ENCODE results near the gene LRRC4C. TPM values are rescaled to one million over a fixed set of nuclear protein-coding genes. Genes with fewer than 3 reads are reported as not detected.

Gene LRRC4C
- polyA plus RNA-seq, 1 donor from 2014 or later = 24.3 TPM

DNA sequence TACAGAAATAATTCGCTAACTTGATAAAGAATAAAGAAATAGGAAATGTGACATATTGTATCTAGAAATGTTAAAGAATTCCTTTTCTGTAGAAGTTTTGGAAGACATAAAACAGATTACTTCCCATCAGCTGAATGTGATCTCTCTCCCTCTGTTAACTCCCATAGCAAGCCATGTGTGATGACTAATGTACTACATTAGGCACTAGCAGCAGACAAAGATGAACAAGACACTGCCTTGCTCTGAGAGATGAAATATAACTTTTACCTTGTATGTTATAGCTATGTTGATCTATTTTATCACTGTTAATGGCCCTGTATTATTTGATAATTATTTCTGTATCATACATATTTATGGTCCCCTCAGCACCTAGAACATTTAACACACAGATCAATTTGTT is 817.2 kb downstream of the LRRC4C start:
- H4K20me1 ChIP-seq (ENCODE audit: insufficient read depth) = no peaks in the 10 kb centered on the region
- no peak overlapping the region for H3K4me3 ChIP-seq (ENCODE audit: low read length)
- H2AFZ ChIP-seq (ENCODE audit: low read depth, low read length) = no peak overlapping the region
- TF ChIP-seq EP300 (conservative IDR thresholded peaks at IDR 0.05; ENCODE audit: poor library complexity, severe bottlenecking) (no peak), REST (IDR thresholded peaks at IDR 0.05; ENCODE audit: borderline replicate concordance) (no peak), POLR2AphosphoS5 (IDR thresholded peaks at IDR 0.05) (no peak), SMC3 (conservative IDR thresholded peaks at IDR 0.05; ENCODE audit: poor library complexity) (no peak), TAF1 (IDR thresholded peaks at IDR 0.05; ENCODE audit: low read depth) (no peak), MXI1 (conservative IDR thresholded peaks at IDR 0.05; ENCODE audit: poor library complexity, severe bottlenecking) (no peak)
- TF ChIP-seq, protein P1, sequence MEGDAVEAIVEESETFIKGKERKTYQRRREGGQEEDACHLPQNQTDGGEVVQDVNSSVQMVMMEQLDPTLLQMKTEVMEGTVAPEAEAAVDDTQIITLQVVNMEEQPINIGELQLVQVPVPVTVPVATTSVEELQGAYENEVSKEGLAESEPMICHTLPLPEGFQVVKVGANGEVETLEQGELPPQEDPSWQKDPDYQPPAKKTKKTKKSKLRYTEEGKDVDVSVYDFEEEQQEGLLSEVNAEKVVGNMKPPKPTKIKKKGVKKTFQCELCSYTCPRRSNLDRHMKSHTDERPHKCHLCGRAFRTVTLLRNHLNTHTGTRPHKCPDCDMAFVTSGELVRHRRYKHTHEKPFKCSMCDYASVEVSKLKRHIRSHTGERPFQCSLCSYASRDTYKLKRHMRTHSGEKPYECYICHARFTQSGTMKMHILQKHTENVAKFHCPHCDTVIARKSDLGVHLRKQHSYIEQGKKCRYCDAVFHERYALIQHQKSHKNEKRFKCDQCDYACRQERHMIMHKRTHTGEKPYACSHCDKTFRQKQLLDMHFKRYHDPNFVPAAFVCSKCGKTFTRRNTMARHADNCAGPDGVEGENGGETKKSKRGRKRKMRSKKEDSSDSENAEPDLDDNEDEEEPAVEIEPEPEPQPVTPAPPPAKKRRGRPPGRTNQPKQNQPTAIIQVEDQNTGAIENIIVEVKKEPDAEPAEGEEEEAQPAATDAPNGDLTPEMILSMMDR (IDR thresholded peaks at IDR 0.05; ENCODE audit: poor library complexity, severe bottlenecking) = no peak
- no peak overlapping the region for H3K9ac ChIP-seq (ENCODE audit: low read length)
- no peak overlapping the region for H3K4me2 ChIP-seq (ENCODE audit: low read length)
- no peaks in the 10 kb centered on the region for H3K9me3 ChIP-seq (ENCODE audit: low read length)
- H3K36me3 ChIP-seq (ENCODE audit: insufficient read depth, low read length) = no peaks in the 10 kb centered on the region
- H3K27me3 ChIP-seq (ENCODE audit: insufficient read depth, low read depth, low read length) = no peaks in the 10 kb centered on the region
- H3F3A ChIP-seq (ENCODE audit: insufficient read depth, low read length, poor library complexity, severe bottlenecking) = no peaks in the 10 kb centered on the region
- H3K79me2 ChIP-seq (replicated peaks; ENCODE audit: insufficient read depth, low read length) = no peaks in the 10 kb centered on the region
- H3K27ac ChIP-seq (ENCODE audit: low read length) = no peak overlapping the region
- H3K9me2 ChIP-seq (ENCODE audit: insufficient read depth, low read length) = no peaks in the 10 kb centered on the region

DNA sequence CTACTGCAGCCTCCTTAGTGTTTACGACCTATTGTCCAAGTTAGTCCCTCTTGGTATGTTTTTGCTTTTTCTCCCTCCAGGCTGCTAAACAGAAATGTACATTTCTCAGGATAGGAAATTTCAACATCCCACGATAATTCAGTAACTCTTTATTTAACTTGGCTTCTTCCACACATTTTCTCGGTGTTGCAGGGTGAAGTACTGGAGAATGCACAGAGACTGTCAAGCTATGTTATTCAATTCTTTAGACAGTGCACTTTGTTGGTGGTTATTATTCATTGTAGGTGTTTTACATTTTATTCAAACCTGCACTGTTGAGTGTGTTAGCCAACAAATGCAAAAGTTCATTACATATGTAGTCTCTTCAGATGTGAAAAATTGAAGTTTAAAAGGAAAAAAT is 839.8 kb downstream of the LRRC4C start:
- no peaks in the 10 kb centered on the region for H3K9me2 ChIP-seq (ENCODE audit: insufficient read depth, low read length)
- H3F3A ChIP-seq (ENCODE audit: insufficient read depth, low read length, poor library complexity, severe bottlenecking) = no peaks in the 10 kb centered on the region
- H2AFZ ChIP-seq (ENCODE audit: low read depth, low read length) = no peak overlapping the region

More for the DNA sequence above, 839.8 kb downstream of the LRRC4C start:
- no peak for TF ChIP-seq SMC3 (conservative IDR thresholded peaks at IDR 0.05; ENCODE audit: poor library complexity)
- TF ChIP-seq TAF1 (IDR thresholded peaks at IDR 0.05; ENCODE audit: low read depth) = no peak
- TF ChIP-seq RAD21 (conservative IDR thresholded peaks at IDR 0.05) = no peak
- no peak for TF ChIP-seq MXI1 (conservative IDR thresholded peaks at IDR 0.05; ENCODE audit: poor library complexity, severe bottlenecking)
- no peak for TF ChIP-seq EP300 (conservative IDR thresholded peaks at IDR 0.05; ENCODE audit: poor library complexity, severe bottlenecking)
- no peak for TF ChIP-seq REST (IDR thresholded peaks at IDR 0.05; ENCODE audit: borderline replicate concordance)
- TF ChIP-seq, protein P1 (IDR thresholded peaks at IDR 0.05; ENCODE audit: poor library complexity, severe bottlenecking) = no peak
- no peak for TF ChIP-seq POLR2AphosphoS5 (IDR thresholded peaks at IDR 0.05)
- no peak for TF ChIP-seq EZH2 (IDR thresholded peaks at IDR 0.05; ENCODE audit: borderline replicate concordance, insufficient read depth, low read length, poor library complexity, severe bottlenecking)
- H3K9me3 ChIP-seq (ENCODE audit: low read length) = no peaks in the 10 kb centered on the region
- H4K20me1 ChIP-seq (ENCODE audit: insufficient read depth) = no peaks in the 10 kb centered on the region
- H3K79me2 ChIP-seq (replicated peaks; ENCODE audit: insufficient read depth, low read length) = no peaks in the 10 kb centered on the region
- no peak overlapping the region for H3K27ac ChIP-seq (ENCODE audit: low read length)
- H3K9ac ChIP-seq (ENCODE audit: low read length) = no peak overlapping the region
- H3K4me3 ChIP-seq (ENCODE audit: low read length) = no peak overlapping the region
- H3K4me2 ChIP-seq (ENCODE audit: low read length) = no peak overlapping the region
- H3K36me3 ChIP-seq (ENCODE audit: insufficient read depth, low read length) = no peaks in the 10 kb centered on the region
- H3K27me3 ChIP-seq (ENCODE audit: insufficient read depth, low read depth, low read length) = no peaks in the 10 kb centered on the region

All from neural cell (in vitro differentiated cells).